Kidney (tissue), 14 donors: ENCODE data around the gene MYRIP. TPM values are rescaled to one million over a fixed set of nuclear protein-coding genes. Genes with fewer than 3 reads are reported as not detected.

ENCODE experiments used
- DNase-seq, 5 donors: peaks; one replicate each; pipeline ENCODE4 v3.0.0-alpha.2; 2013 to 2020
- FAIRE-seq: peaks from 2 replicates; lab custom pipeline; 2012; peaks lifted over from hg19 to GRCh38; lab: Jason Lieb, UNC
- H3K27ac ChIP-seq, 2 donors: one replicate each; pipeline ENCODE4 v1.7.0; 2013; ENCODE audit warnings: low read depth in 2 of 2, low read length in 2 of 2, inconsistent platforms in 1 of 2
- H3K27me3 ChIP-seq: one replicate; pipeline ENCODE4 v1.7.1; 2013; ENCODE audit warnings: low read length, inconsistent platforms; ENCODE audit not compliant: control insufficient read depth, insufficient read depth
- H3K36me3 ChIP-seq, 3 donors: one replicate each; pipeline versions ENCODE4 v1.7.0 to v1.7.1; 2013; ENCODE audit warnings: low read length in 3 of 3, control low read depth in 1 of 3, inconsistent platforms in 1 of 3; ENCODE audit not compliant: insufficient read depth in 3 of 3, control insufficient read depth in 2 of 3
- H3K4me1 ChIP-seq, 3 donors: one replicate each; pipeline versions ENCODE4 v1.7.0 to v1.7.1; 2013; ENCODE audit warnings: low read length in 3 of 3, inconsistent platforms in 1 of 3, low read depth in 1 of 3; ENCODE audit not compliant: control insufficient read depth in 2 of 3, insufficient read depth in 2 of 3
- H3K4me3 ChIP-seq, 3 donors: one replicate each; pipeline versions ENCODE4 v1.7.0 to v1.8.1; 2013; ENCODE audit warnings: low read length in 3 of 3, control low read depth in 1 of 3, inconsistent platforms in 1 of 3
- H3K9ac ChIP-seq, 3 donors: one replicate each; pipeline versions ENCODE4 v1.7.0 to v1.7.1; 2013; ENCODE audit warnings: low read length in 3 of 3, control low read depth in 1 of 3, inconsistent platforms in 1 of 3
- H3K9me3 ChIP-seq, 3 donors: one replicate each; pipeline versions ENCODE4 v1.7.0 to v1.7.1; 2013; ENCODE audit warnings: low read length in 3 of 3, control low read depth in 1 of 3, inconsistent platforms in 1 of 3; ENCODE audit not compliant: control insufficient read depth in 2 of 3, insufficient read depth in 1 of 3
- intact Hi-C: fragments of 100-400 bp; cut with DNase I; formaldehyde crosslinking; loops from one replicate; pipeline ENCODE4 v1.11.1; 2022
- polyA plus RNA-seq: library from polyadenylated mRNA; stranded (reverse); fragments of 350-450 nt; fragmentation: Illumina TruSeq; extraction: RNeasy Lipid Tissue Mini Kit (QIAGEN cat#74804); gene quantifications from one replicate; pipeline ENCODE4 v1.2.3, GENCODE V29; 2014; ENCODE audit warnings: low read depth, low replicate concordance; ENCODE audit not compliant: insufficient read depth
- total RNA-seq: library from RNA; stranded (reverse); fragmentation: NEBNext Ultra II Directional; extraction: Animal tissue kit (Norgen Biotek cat#: 25700); gene quantifications from one replicate; pipeline ENCODE4 v1.2.1, GENCODE V29; 2021
- TF ChIP-seq, protein P1 (sequence below): IDR thresholded peaks from 3 replicates; pipeline ENCODE4 v1.5.1; 2012; ENCODE audit warnings: mild to moderate bottlenecking, moderate library complexity, borderline replicate concordance; ENCODE audit not compliant: insufficient read depth; ENCODE audit errors: extremely low read depth
- donor health status: control.
- donor health status: control.
- donor health status: control.
- donor health status: control.
- donor health status: control.
- donor health status: DM: yes; HTN: yes; CAD: no.
- donor health status: Normal renal cell carcinoma (clear cell type).

MYRIP gene
- total and polyA plus RNA-seq, 2 donors from 2014 or later = 0.92 to 6.6 TPM

DNA sequence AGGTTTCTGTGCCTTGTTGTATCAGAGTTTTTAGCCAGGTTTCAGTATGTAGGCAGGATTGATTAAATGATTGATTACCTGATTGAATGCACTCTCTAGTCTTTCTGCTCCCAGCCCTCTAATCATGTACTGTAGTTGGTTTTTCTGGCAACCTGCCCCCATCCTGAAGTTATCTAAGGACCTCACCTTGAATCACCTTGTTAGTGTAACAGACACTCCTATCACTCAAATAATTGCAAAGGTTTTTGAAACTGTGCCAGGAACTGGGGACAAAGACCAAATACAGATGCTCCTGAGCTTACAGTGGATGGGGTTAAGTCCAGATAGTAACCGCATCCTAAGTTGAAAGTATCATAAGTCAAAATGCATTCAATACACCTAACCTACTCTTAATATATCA lies 358.5 kb downstream of the MYRIP start:
- H3K27me3 ChIP-seq = no peaks in the 10 kb centered on the region
- intact Hi-C loops = no loop called here
- no peak overlapping the region for H3K4me3 ChIP-seq
- H3K9me3 ChIP-seq = no peaks in the 10 kb centered on the region
- H3K36me3 ChIP-seq = no peaks in the 10 kb centered on the region
- H3K27ac ChIP-seq = no peak overlapping the region
- TF ChIP-seq, protein P1, sequence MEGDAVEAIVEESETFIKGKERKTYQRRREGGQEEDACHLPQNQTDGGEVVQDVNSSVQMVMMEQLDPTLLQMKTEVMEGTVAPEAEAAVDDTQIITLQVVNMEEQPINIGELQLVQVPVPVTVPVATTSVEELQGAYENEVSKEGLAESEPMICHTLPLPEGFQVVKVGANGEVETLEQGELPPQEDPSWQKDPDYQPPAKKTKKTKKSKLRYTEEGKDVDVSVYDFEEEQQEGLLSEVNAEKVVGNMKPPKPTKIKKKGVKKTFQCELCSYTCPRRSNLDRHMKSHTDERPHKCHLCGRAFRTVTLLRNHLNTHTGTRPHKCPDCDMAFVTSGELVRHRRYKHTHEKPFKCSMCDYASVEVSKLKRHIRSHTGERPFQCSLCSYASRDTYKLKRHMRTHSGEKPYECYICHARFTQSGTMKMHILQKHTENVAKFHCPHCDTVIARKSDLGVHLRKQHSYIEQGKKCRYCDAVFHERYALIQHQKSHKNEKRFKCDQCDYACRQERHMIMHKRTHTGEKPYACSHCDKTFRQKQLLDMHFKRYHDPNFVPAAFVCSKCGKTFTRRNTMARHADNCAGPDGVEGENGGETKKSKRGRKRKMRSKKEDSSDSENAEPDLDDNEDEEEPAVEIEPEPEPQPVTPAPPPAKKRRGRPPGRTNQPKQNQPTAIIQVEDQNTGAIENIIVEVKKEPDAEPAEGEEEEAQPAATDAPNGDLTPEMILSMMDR = no peak
- FAIRE-seq = no peak
- H3K4me1 ChIP-seq = no peaks in the 10 kb centered on the region
- no peak overlapping the region for H3K9ac ChIP-seq
- DNase-seq = no peak

DNA sequence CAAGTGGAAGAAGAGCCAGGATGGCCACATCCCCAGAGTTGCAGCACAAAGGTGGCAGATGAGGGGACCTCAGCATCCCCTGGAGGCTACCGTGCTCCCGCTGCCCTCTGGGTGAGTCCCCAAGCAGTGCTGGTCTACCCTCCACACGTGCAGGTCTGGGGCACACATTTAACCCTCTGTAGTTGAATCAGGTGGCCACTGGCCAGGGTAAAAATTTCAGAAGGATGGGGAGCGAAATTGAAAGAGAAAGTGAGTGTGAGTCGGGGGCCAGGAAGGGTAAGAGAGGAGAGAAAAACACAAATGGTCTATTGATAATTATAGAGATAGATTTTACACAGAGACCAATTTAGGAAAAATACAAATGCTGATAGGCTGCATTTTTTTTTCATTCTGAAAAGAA lies 360.6 kb downstream of the MYRIP start:
- no peak for FAIRE-seq
- H3K4me1 ChIP-seq = no peaks in the 10 kb centered on the region
- TF ChIP-seq, protein P1 = no peak
- no peak overlapping the region for H3K9ac ChIP-seq
- no peak overlapping the region for H3K4me3 ChIP-seq
- DNase-seq = no peak
- intact Hi-C loops = loop anchor here (10.0 kb wide), 1 partner anchor 465 kb away; no protein-coding TSS in a partner anchor
- no peaks in the 10 kb centered on the region for H3K36me3 ChIP-seq
- no peak overlapping the region for H3K27ac ChIP-seq
- H3K9me3 ChIP-seq = no peaks in the 10 kb centered on the region
- no peaks in the 10 kb centered on the region for H3K27me3 ChIP-seq

DNA sequence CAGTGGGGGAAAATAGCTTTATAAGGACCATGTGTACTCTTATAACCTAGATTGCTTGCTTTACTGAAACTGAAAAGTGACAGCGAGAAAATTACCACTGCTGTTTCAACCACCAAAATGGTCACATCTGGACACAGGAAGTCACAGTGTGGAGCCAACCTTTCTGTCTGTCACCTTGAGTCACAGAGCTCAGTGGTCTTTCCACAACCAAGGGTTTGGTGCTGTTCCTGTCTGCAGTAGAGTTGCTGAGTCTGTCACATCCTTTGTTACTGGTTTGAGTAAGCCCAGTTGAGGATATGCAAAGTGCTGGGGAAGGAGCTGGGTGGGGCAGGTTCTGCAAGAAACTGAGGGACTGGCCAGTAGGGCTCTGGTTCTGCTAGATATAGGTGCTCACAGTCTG lies 361.0 kb downstream of the MYRIP start:
- H3K4me3 ChIP-seq = no peak overlapping the region
- no peaks in the 10 kb centered on the region for H3K4me1 ChIP-seq
- H3K36me3 ChIP-seq = no peaks in the 10 kb centered on the region
- no peaks in the 10 kb centered on the region for H3K9me3 ChIP-seq
- no peaks in the 10 kb centered on the region for H3K27me3 ChIP-seq
- intact Hi-C loops = loop anchor here (10.0 kb wide), 1 partner anchor 466 kb away; no protein-coding TSS in a partner anchor
- no peak overlapping the region for H3K9ac ChIP-seq
- TF ChIP-seq, protein P1 = no peak
- no peak for DNase-seq
- no peak overlapping the region for H3K27ac ChIP-seq
- no peak for FAIRE-seq

- Histone ChIP-seq H3K9ac (no peak overlapping the region), H3K4me3 (no peak overlapping the region), H3K4me1 (no peaks in the 10 kb centered on the region), H3K9me3 (no peaks in the 10 kb centered on the region), H3K27me3 (no peaks in the 10 kb centered on the region), H3K27ac (no peak overlapping the region), H3K36me3 (no peaks in the 10 kb centered on the region)
- FAIRE-seq = no peak
- intact Hi-C loops = loop anchor here (10.0 kb wide), 1 partner anchor 468 kb away; no protein-coding TSS in a partner anchor
- TF ChIP-seq, protein P1 = no peak
- DNase-seq = no peak
These were observed 363.2 kb downstream of the MYRIP start for GRCh38 chr3:40172560-40172959.
